Measurements from ENCODE around the gene TOMM40.
"Not testable (repeated sequence)": the region's sequence is repeated elsewhere in the genome, so short reads cannot be mapped to it uniquely, and the experiment has no call there.

- TF ChIP-seq, protein P1, sequence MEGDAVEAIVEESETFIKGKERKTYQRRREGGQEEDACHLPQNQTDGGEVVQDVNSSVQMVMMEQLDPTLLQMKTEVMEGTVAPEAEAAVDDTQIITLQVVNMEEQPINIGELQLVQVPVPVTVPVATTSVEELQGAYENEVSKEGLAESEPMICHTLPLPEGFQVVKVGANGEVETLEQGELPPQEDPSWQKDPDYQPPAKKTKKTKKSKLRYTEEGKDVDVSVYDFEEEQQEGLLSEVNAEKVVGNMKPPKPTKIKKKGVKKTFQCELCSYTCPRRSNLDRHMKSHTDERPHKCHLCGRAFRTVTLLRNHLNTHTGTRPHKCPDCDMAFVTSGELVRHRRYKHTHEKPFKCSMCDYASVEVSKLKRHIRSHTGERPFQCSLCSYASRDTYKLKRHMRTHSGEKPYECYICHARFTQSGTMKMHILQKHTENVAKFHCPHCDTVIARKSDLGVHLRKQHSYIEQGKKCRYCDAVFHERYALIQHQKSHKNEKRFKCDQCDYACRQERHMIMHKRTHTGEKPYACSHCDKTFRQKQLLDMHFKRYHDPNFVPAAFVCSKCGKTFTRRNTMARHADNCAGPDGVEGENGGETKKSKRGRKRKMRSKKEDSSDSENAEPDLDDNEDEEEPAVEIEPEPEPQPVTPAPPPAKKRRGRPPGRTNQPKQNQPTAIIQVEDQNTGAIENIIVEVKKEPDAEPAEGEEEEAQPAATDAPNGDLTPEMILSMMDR (IDR thresholded peaks at IDR 0.05; ENCODE audit: poor library complexity), result not testable (repeated sequence)
- not testable (repeated sequence) for TF ChIP-seq EZH2 (IDR thresholded peaks at IDR 0.05; ENCODE audit: borderline replicate concordance)
Observed at GRCh38 chr19:44888335-44888734, 2.7 kb upstream of the TOMM40 start.

All from hepatocyte (in vitro differentiated cells).